Embryonic facial prominence (tissue), 1 donor: ENCODE results near the gene CASP10.

Experiments used
- DNase-seq: peaks from one replicate; pipeline ENCODE4 v3.0.0-alpha.2; 2016; ENCODE audit errors: extremely low spot score

The CASP10 gene

GRCh38 chr2:201258666-201259615 lies 76.0 kb downstream of the CASP10 start:
- no peak for DNase-seq

- no peak for DNase-seq
These were observed 77.4 kb downstream of the CASP10 start, which contains the start of gene CASP8 for GRCh38 chr2:201260302-201260800. TSS of gene CASP8 (plus strand) at chr2:201260536. CDS start at chr2:201266487, 5,951 bp downstream.

- no peak for DNase-seq
These were observed 78.5 kb downstream of the CASP10 start for GRCh38 chr2:201261471-201261870.

- DNase-seq = no peak
These were observed 79.0 kb downstream of the CASP10 start for GRCh38 chr2:201261906-201262305.

GRCh38 chr2:201262718-201263117 lies 79.8 kb downstream of the CASP10 start:
- DNase-seq = no peak

GRCh38 chr2:201263779-201264178 lies 80.8 kb downstream of the CASP10 start:
- no peak for DNase-seq

- no peak for DNase-seq
These were observed 81.7 kb downstream of the CASP10 start for GRCh38 chr2:201264472-201265173.

GRCh38 chr2:201266629-201267028 lies 83.7 kb downstream of the CASP10 start:
- DNase-seq = no peak

- no peak for DNase-seq
These were observed 84.5 kb downstream of the CASP10 start for GRCh38 chr2:201267278-201268030.

- no peak for DNase-seq
These were observed 86.8 kb downstream of the CASP10 start for GRCh38 chr2:201269764-201270163.

GRCh38 chr2:201270293-201271001 lies 87.5 kb downstream of the CASP10 start:
- no peak for DNase-seq

- no peak for DNase-seq
These were observed 89.0 kb downstream of the CASP10 start for GRCh38 chr2:201271917-201272316.

- no peak for DNase-seq
These were observed 90.5 kb downstream of the CASP10 start for GRCh38 chr2:201273330-201273983.

GRCh38 chr2:201275069-201275468 lies 92.1 kb downstream of the CASP10 start:
- DNase-seq = no peak

GRCh38 chr2:201275990-201276389 lies 93.0 kb downstream of the CASP10 start:
- no peak for DNase-seq

- no peak for DNase-seq
These were observed 93.6 kb downstream of the CASP10 start for GRCh38 chr2:201276511-201276910.
